ENCODE measurements around the gene PTPRD. TPM values are rescaled to one million over a fixed set of nuclear protein-coding genes. Genes with fewer than 3 reads are reported as not detected.

PTPRD gene
- total RNA-seq, 2 donors from 2014 or later, result 12.1 to 13.4 TPM

DNA sequence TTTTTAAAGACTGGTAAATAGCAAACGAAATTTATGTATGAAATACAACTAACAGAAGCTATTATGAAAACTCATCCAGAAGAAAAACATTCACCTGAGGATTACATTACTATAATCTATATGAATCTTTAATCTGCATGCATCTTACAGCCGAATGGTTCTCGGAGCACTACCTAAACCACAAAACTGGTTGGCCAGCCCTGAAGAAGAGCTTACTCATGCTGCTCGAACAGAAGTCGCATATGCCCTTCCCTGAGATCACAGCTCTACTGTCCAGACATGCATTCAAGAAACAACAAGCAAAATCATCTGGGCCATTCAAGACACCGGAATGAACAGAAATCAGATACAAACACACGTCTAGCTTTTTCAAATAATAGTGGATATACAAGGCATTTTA lies 1882.2 kb downstream of the PTPRD start:
- ATAC-seq, result no peak
- intact Hi-C loops (cut with DNase I), result no loop called here
- DNase-seq, result no peak

DNA sequence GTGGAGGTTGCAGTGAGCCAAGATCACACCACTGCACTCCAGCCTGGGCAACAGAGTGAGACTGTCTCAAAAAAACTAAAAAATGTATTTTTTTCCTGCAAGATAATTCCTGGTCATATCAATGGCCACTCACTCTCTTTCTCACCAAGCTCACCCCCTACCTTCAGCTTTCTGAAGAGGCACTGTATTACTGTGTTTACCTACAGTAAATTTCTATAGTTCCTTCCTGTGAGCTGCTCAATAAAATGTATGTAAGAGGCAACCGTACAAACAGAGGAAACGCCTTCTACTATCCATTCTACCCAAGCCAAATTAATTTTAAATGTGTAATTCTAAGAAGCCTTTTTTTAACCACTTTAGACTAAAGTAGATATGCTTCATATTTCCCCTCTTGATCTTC lies 1883.9 kb downstream of the PTPRD start:
- intact Hi-C loops (cut with DNase I), result no loop called here
- ATAC-seq (no peak), DNase-seq (no peak)

DNA sequence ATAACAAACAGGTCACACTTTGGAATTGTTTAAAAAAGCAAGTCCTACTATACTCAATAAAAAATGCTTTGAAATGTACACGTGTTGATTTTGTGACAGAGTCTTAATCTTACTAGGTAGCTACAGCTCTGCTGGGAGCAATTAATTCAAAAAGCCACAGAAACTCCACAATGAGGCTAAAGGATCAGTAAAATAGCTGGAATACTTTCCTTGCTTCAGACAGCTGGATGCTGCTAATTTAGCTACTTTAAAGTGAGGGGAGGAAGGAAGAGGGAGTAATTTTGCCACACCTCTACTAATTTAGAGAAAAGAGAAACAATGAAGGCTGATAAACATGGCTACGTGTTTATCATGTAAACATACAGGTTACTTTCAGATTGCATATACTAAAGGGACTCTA lies 1885.6 kb downstream of the PTPRD start:
- ATAC-seq, result no peak
- intact Hi-C loops (cut with DNase I), result no loop called here
- no peak for DNase-seq

DNA sequence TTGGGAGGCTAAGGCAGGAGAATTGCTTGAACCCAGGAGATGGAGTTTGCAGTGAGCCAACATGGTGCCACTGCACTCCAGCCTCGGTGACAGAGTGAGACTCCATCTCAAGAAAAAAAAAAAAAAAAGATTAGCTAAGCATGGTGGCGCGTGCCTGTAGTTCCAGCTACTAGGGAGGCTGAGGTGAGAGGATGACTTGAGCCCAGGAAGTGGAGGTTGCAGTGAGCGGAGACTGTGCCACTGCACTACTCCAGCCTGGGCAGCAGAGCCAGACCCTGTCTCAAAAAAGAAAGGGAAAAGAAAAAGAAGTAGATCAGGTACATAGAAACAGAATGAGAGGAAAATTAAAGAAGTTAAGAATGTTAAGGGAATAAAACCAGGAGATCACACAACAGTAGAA lies 1886.1 kb downstream of the PTPRD start:
- intact Hi-C loops (cut with DNase I), result no loop called here
- DNase-seq (no peak), ATAC-seq (no peak)

DNA sequence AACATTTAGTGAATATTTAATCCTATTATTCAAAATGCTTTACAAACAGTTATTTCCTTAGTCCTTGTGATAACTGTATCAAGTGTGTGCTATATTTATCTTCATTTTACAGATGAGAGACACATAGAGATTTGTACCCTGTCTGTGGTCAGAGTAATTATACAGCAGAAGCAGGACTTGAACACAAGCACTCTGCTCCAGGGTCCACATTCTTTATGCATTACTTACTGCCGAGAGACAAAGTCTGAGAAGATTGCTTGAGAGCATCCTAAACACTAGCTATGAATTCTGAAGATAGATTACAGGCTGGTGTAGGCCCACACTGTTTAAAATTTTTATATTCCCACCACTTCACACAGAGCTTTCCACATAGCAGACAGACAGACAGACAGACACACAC lies 1887.2 kb downstream of the PTPRD start:
- no peak for ATAC-seq
- intact Hi-C loops (cut with DNase I), result no loop called here
- DNase-seq, result no peak

DNA sequence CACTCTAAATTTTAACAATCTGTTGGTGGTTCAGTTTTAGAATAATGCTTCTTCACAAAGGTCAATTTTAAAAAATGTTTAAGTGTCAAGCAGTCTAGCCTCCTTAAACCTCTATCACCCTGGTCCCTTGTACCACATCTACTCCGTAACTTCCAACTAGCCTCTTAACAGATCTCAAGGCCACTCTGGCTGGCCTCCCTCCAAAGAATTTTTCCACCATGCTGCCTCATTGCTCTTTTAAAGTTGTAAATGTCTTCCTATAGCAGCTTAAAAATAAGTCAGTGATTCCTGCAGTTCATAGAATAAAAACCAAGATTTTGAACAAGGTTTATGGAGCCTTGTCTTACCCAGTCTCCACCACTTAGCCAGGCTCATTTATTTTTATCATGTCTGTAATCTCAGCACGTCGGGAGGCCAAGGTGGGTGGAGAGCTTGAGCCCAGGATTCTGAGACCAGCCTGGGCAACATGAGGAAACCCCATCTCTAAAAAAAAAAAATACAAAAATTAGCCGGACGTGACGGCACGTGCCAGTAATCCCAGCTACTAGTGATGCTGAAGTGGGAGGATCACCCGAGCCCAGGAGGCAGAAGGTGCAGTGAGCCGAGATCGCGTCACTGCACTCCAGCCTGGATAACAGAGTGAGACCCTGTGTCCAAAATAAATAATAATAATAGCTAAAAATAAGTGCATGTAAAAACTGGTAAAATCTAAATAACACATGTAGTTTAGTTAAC lies 1888.4 kb downstream of the PTPRD start:
- intact Hi-C loops (cut with DNase I), result no loop called here
- ATAC-seq, result no peak
- no peak for DNase-seq

DNA sequence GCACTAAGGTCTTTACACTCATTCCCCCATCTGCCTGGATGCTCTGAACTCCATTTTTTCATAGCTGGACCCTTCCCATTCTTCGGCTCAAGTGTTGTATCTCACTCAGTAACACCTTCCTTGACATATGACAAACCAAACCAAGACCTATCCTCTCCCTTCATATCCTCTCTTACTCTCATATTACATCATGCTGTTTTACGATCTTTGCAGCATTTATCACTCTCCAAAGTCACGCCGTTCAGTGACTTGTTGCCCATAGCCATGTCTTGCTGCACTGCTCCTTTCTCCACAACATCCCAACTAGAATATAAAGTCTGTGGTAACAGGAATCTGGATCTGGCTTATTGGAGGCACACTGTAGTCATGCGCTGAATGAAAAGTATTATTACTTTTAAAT lies 1889.6 kb downstream of the PTPRD start:
- ATAC-seq, result no peak
- no peak for DNase-seq
- intact Hi-C loops (cut with DNase I), result no loop called here

DNA sequence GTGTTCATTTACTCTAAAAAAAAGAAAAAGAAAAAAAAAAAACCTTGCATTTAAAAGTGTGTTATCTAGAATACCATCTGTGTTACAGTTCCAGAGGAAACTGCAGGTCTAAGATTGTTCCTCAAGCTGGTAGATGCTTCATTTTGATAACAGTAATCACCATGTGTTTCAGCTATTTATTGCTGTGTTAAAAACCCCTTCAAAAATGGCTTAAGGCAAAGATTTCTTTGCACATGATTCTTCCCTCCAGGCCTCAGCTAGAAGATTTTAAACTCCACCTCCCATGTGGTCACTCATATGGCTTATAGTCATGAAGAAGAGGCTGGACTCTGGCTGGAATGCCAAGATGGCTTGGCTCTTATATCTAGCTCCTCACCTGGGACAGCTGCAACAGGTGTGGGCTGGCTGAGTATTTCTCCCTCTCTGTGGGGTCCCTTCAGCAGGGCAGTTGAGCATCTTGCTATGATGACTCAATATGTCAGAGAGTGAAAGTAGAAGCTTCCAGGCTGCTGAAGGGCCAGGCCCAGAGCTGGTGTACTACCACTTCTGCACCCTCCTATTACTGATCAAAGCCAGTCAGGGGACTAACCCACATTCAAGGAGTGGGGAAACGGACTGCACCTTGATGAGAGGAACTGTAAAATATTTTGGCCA lies 1892.8 kb downstream of the PTPRD start:
- intact Hi-C loops (cut with DNase I), result no loop called here
- ATAC-seq (no peak), DNase-seq (no peak)

DNA sequence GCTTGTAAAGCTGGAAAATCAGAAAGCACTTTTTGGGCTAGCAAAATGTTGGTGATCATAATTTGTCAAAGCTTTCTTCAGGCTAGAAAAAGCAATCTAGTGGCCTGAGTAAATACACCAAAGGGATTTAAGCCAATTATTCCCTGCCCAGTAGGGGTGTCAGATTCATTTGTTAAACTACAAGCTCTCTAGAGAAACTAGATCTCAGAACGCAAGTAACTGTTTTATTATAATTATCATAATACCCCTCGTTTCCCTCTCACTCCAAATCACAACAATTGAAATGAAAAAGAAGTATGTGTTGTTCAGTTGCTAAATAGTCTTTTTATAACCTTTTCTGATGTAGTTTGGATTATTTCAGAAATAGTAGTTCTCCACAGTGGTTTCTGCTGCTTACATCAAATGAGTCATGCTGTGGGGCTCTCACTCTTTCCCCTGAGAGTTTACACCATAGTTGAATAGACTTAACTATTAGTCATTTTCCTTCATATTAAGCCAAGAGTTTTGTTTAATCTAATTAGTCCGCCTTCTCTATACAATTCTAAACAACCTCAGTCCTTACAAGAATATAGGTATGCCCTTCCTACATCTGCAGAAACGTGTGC lies 1894.6 kb downstream of the PTPRD start:
- no peak for DNase-seq
- intact Hi-C loops (cut with DNase I), result no loop called here
- peak; percentile 38 to 76 for ATAC-seq

DNA sequence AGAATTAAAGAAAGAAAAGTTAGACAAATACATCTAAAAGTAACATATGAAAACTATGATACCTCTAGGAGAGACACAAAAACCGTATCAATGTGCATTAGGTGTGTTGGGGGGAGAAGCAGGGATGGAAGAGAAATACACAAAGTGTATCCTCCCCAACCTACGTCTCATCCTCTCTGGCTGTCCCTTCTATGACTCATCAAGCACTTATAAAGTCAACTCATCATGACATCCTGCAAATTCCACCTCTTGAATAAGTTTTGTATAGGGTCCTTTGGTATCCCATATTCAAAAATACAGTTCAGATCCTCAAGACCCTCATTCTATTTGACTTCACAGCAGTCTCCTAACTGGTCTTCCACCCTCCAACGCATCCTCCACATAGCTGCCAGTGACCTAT lies 1895.7 kb downstream of the PTPRD start:
- intact Hi-C loops (cut with DNase I), result no loop called here

DNA sequence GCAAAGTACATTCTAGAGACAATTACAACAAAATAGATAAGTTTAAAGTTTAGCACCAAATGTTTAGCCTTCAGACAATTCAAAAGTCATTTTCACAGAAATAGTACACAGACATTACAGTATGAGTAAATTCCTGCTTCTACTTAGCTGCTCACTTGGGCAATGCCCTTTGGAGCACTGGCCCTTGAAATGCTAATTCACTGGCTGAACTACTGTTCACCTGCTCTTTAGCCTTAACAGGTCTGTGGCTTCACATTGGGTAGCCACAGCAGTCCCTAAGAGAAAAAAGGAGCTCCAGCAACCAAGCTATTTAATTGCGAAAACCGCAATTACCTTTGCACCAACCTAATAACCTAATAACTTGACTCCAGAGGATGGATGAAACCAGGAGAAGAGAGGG lies 1897.0 kb downstream of the PTPRD start:
- intact Hi-C loops (cut with DNase I), result no loop called here
- no peak for ATAC-seq
- no peak for DNase-seq

More for the DNA sequence above, 1895.7 kb downstream of the PTPRD start:
- no peak for ATAC-seq
- DNase-seq, result no peak

DNA sequence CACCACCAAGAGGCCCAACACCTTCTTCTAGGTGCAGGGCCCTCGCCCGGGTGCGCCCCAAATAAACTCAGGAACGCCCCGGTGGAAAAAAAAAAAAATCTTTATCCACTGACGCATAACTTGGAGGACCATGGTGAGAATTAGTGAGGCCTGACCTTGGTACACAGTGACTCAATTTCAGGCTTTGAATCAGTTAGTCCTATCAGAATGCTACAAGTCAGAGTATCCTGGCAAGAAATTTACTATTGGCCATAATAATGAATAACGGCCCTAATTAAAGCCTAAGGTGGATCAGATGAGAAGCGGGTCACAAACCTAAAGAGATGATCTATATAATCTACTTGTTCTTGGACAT lies 1899.0 kb downstream of the PTPRD start:
- DNase-seq, result no peak

DNA sequence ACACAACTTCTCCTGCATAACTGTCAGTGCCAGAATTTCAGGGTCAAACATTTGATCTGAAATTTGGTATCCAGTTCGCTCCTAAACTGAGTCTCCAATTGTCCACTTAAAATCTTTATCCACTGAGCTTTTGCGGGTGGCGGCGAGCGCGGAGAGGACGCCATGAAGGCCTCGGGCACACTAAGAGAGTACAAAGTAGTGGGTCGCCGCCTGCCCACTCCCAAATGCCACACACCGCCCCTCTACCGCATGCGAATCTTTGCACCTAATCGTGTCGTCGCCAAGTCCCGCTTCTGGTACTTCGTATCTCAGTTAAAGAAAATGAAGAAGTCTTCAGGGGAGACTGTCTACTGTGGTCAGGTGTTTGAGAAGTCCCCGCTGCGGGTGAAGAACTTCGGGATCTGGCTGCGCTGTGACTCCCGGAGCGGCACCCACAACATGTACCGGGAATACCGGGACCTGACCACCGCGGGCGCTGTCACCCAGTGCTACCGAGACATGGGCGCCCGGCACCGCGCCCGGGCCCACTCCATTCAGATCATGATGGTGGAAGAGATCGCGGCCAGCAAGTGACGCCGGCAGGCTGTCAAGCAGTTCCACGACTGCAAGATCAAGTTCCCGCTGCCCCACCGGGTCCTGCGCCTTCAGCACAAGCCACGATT lies 1899.5 kb downstream of the PTPRD start:
- ATAC-seq (no peak), DNase-seq (no peak)
- intact Hi-C loops (cut with DNase I), result no loop called here

More for the DNA sequence above, 1899.0 kb downstream of the PTPRD start:
- no peak for ATAC-seq
- intact Hi-C loops (cut with DNase I), result no loop called here

DNA sequence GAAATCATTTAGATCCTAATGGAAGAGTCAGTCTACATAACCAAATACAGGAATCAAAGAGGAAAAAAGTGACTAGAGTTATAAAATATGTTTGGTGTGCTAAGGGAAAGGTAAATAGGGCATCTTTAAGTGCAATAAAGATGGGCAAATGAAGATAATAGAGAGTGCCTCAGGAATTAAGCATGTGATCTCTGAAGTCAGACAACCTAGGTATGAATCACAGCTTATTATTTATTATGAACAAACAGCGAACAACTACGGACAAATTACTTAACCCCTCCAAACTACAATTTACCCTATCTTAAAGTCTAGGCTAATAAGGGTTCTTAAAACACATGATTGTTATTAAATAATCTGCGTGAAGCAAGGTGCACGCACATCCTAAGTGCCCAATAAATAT lies 1903.1 kb downstream of the PTPRD start:
- ATAC-seq (no peak), DNase-seq (no peak)
- intact Hi-C loops (cut with DNase I), result no loop called here

DNA sequence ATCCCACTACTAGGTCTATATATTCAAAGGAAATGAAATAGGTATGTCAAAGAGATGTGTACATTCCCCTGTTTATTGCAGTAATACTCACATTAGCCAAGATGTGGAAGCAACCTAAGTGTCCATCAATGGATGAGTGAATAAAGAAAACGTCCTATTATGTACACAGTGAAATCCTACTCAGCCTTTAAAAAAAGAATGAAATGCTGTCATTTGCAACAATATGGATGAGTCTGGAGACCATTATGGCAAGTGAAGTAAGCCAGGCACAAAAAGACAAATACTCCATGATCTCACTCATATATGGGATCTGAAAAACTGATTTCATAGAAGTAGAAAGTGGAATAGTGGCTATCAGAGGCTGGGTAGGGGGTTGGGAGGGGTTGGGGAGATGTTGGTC lies 1904.1 kb downstream of the PTPRD start:
- DNase-seq, result no peak
- intact Hi-C loops (cut with DNase I), result no loop called here
- ATAC-seq, result no peak

DNA sequence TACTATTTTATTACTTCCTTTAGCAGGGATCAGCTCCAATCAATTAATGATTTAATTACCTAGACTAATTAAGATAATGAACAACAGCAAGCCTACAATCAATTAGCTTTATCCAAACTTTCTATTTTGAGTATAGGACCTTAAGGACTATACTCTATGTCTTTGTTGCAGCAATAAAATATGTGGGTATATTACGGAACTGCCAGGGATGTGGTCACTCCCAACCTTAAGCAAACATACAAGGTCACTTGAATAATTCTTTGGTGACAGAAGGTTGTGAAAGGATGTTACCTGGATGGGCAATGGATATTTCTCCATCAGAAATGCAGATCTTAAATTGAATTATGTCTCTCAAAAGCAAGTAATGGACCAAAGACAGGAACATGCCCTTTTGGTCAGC lies 1905.8 kb downstream of the PTPRD start:
- intact Hi-C loops (cut with DNase I), result no loop called here
- DNase-seq (no peak), ATAC-seq (no peak)

DNA sequence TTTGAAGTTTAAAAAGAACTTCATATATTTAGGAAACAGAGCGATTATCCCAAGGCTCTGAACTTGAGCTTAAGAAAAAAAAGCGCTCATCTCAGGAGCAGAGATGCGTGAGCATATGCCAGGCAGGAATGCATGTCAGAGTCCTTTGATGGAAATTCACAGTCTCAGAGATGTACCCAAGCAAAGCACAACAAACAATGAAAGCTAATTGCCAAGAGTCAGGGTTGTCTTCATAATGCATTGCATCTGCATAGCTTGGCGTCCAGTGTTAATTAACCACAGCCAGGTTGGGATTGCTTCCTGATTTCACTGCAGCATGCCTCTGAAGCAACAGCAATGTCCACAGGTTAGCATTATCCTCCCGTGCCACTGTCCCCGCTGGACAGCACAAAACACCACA lies 1906.3 kb downstream of the PTPRD start:
- ATAC-seq (no peak), DNase-seq (no peak)
- intact Hi-C loops (cut with DNase I), result no loop called here

DNA sequence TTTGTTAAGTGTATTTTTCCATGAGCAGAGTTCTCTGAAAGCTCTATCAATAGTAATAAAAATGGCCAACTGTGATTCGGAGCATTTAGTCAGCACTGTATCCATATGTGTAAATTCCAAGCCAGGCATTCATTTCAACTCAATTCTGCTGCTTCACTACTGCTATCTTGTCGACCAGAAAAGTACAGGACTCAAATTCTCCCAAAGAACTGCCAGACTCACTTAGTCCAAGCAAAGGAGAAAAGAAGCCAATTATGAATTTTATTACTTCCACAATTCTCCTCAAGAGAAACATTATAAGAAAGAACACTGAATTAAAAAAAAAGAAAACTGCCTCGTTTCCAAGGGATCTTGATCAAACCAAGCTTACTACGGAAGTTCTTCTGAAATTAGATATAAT lies 1906.9 kb downstream of the PTPRD start:
- DNase-seq, result no peak
- ATAC-seq, result no peak
- intact Hi-C loops (cut with DNase I), result no loop called here

DNA sequence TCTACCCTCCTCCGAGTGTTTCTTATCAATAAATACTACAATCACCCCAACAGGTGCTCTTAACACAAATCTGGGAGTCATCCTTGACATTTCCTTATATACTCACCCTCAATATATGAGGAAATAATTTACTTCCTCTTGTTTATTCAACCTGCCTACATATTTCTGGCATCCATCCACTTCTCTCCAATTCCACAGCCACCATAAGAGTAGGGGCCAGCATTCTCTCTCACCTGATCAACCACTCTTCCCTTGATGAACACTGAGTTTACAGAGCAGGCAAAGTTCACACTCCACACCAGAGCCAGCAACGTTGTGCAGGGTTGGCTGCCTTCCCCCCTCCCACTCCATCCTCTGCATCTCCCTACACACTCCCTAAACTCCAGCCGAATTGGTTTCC lies 1908.9 kb downstream of the PTPRD start:
- intact Hi-C loops (cut with DNase I), result no loop called here
- no peak for ATAC-seq
- no peak for DNase-seq

DNA sequence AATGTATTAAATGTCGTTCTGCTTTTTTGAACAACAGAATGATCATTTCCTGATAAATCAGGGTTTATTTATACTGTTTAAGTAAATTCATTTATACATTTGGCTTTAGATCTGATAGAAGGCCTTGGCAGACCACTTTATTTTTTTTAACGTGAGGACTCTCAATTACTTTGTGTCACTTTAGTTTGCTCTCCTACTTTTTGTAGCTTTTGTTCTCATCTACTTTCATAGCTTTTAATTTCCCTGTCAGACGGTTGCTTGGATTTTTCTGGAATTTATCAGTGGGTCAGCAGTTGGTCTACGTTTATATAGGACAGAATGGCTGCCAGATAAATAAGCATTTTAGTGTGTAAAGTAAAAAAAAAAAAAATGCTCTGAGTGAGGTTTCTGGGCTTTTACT lies 1910.9 kb downstream of the PTPRD start:
- DNase-seq (no peak), ATAC-seq (no peak)
- intact Hi-C loops (cut with DNase I), result no loop called here
